Liver (tissue), 3 donors: Measurements from ENCODE around the gene CTNNA2.
A peak's percentile ranks its signal among the peaks of the same experiment; 100 is the strongest.

Source experiments
- ATF3 ChIP-seq: IDR thresholded peaks from 2 replicates; pipeline ENCODE4 v1.6.1; 2016; ENCODE audit warnings: antibody characterized with exemption
- CTCF ChIP-seq: fragments of 150-350 bp; IDR thresholded peaks from 2 replicates; pipeline ENCODE4 v1.5.1; 2017; ENCODE audit warnings: improper control_type of control experiment, low read depth, low read length; ENCODE audit not compliant: missing input control
- EGR1 ChIP-seq, 2 donors: IDR thresholded peaks; 2 replicates each; pipeline ENCODE4 v1.6.1; 2016 to 2018; ENCODE audit warnings: antibody characterized with exemption in 2 of 2, low read depth in 2 of 2
- GABPA ChIP-seq, 2 donors: IDR thresholded peaks in 1 of 2; conservative IDR thresholded peaks in 1 of 2; 2 replicates each; pipeline ENCODE4 v1.6.1; 2016; ENCODE audit warnings: antibody characterized with exemption in 2 of 2, mild to moderate bottlenecking in 1 of 2, moderate library complexity in 1 of 2
- HNF4G ChIP-seq: IDR thresholded peaks from 2 replicates; pipeline ENCODE4 v1.6.1; 2016; ENCODE audit warnings: antibody characterized with exemption
- JUND ChIP-seq, 2 donors: IDR thresholded peaks; 2 replicates each; pipeline ENCODE4 v1.6.1; 2016; ENCODE audit warnings: antibody characterized with exemption in 2 of 2
- MAX ChIP-seq: IDR thresholded peaks from 2 replicates; pipeline ENCODE4 v1.6.1; 2016; ENCODE audit warnings: antibody characterized with exemption
- NR2F2 ChIP-seq: IDR thresholded peaks from 2 replicates; pipeline ENCODE4 v1.6.1; 2016; ENCODE audit warnings: antibody characterized with exemption
- RAD21 ChIP-seq, 2 donors: IDR thresholded peaks; 2 replicates each; pipeline ENCODE4 v1.6.1; 2016; ENCODE audit warnings: antibody characterized with exemption in 2 of 2, mild to moderate bottlenecking in 2 of 2
- REST ChIP-seq: IDR thresholded peaks from 2 replicates; pipeline ENCODE4 v1.6.1; 2016; ENCODE audit warnings: antibody characterized with exemption, mild to moderate bottlenecking
- RXRA ChIP-seq, 2 donors: IDR thresholded peaks; 2 replicates each; pipeline ENCODE4 v1.6.1; 2017 to 2018; ENCODE audit warnings: antibody characterized with exemption in 2 of 2, mild to moderate bottlenecking in 1 of 2
- SP1 ChIP-seq: IDR thresholded peaks from 2 replicates; pipeline ENCODE4 v1.6.1; 2018; ENCODE audit warnings: antibody characterized with exemption, mild to moderate bottlenecking
- TAF1 ChIP-seq: conservative IDR thresholded peaks from 2 replicates; pipeline ENCODE4 v1.6.1; 2016; ENCODE audit warnings: antibody characterized with exemption, mild to moderate bottlenecking
- ZBTB33 ChIP-seq: IDR thresholded peaks from 2 replicates; pipeline ENCODE4 v1.6.1; 2016; ENCODE audit warnings: antibody characterized with exemption
- donor health status: healthy.
- donor health status: healthy.

GRCh38 chr2:79573895-79574674 lies 61.2 kb downstream of the CTNNA2 start:
- no peak for TF ChIP-seq CTCF
- no peak for TF ChIP-seq NR2F2
- TF ChIP-seq JUND (IDR thresholded peaks at IDR 0.05): no peak
- no peak for TF ChIP-seq TAF1
- no peak for TF ChIP-seq GABPA (IDR thresholded peaks at IDR 0.05 in 1 of 2, conservative IDR thresholded peaks at IDR 0.05 in 1 of 2)
- TF ChIP-seq SP1: peak; percentile 48
- TF ChIP-seq RAD21 (IDR thresholded peaks at IDR 0.05): peak in 1 of 2 donors; percentile 10
- no peak for TF ChIP-seq MAX
- no peak for TF ChIP-seq ATF3
- TF ChIP-seq EGR1 (IDR thresholded peaks at IDR 0.05; ENCODE audit: low read depth in 2 of 2): no peak
- TF ChIP-seq HNF4G: no peak
- TF ChIP-seq REST: no peak
- TF ChIP-seq ZBTB33: no peak
- TF ChIP-seq RXRA (IDR thresholded peaks at IDR 0.05): peak; percentile 71 to 89
